NCI-H446 treated with DMSO at 0.1 percent for 48 hours (cell line): ENCODE results near the gene CYLD.

Experiments used
- DNase-seq: peaks from one replicate; lab custom pipeline; 2025; lab: John Stamatoyannopoulos, UW

The CYLD gene

GRCh38 chr16:50781043-50781442 lies 39.2 kb downstream of the CYLD start:
- no peak for DNase-seq

- DNase-seq: no peak
Observed at GRCh38 chr16:50781518-50781917, 39.6 kb downstream of the CYLD start.

- DNase-seq: no peak
Observed at GRCh38 chr16:50789757-50790156, 47.9 kb downstream of the CYLD start.

- DNase-seq: no peak
Observed at GRCh38 chr16:50791522-50791921, 49.6 kb downstream of the CYLD start.

GRCh38 chr16:50796829-50797228 lies 54.9 kb downstream of the CYLD start:
- no peak for DNase-seq

GRCh38 chr16:50797456-50797855 lies 55.6 kb downstream of the CYLD start:
- no peak for DNase-seq

- DNase-seq: no peak
Observed at GRCh38 chr16:50800074-50800473, 58.2 kb downstream of the CYLD start.

- DNase-seq: no peak
Observed at GRCh38 chr16:50801036-50801435, 59.1 kb downstream of the CYLD start.

GRCh38 chr16:50802000-50802399 lies 60.1 kb downstream of the CYLD start:
- DNase-seq: no peak

GRCh38 chr16:50802961-50803360 lies 61.1 kb downstream of the CYLD start:
- DNase-seq: no peak

GRCh38 chr16:50804290-50804907 lies 62.5 kb downstream of the CYLD start:
- DNase-seq: no peak

- peak; percentile 39 for DNase-seq
Observed at GRCh38 chr16:50806099-50807062, 64.5 kb downstream of the CYLD start.

- DNase-seq: no peak
Observed at GRCh38 chr16:50808929-50809538, 67.1 kb downstream of the CYLD start.

- no peak for DNase-seq
Observed at GRCh38 chr16:50809561-50809960, 67.7 kb downstream of the CYLD start.

- DNase-seq: no peak
Observed at GRCh38 chr16:50810241-50810965, 68.5 kb downstream of the CYLD start.

GRCh38 chr16:50812046-50812445 lies 70.2 kb downstream of the CYLD start:
- DNase-seq: no peak

GRCh38 chr16:50812876-50813466 lies 71.1 kb downstream of the CYLD start:
- no peak for DNase-seq

GRCh38 chr16:50814052-50814451 lies 72.2 kb downstream of the CYLD start:
- no peak for DNase-seq

- DNase-seq: no peak
Observed at GRCh38 chr16:50814541-50814940, 72.7 kb downstream of the CYLD start.

GRCh38 chr16:50815382-50815781 lies 73.5 kb downstream of the CYLD start:
- no peak for DNase-seq

GRCh38 chr16:50816901-50817555 lies 75.1 kb downstream of the CYLD start:
- no peak for DNase-seq
